SK-N-SH (cell line): ENCODE measurements around the gene TGFBI.
A peak's percentile ranks its signal among the peaks of the same experiment; 100 is the strongest.

ENCODE experiments used
- CTCF ChIP-seq: fragments of 200-600 bp; sonication (generic); IDR thresholded peaks from 2 replicates; pipeline ENCODE4 v1.6.1; 2017; ENCODE audit warnings: antibody characterized with exemption, mild to moderate bottlenecking, moderate library complexity
- EP300 ChIP-seq, 2 experiments: IDR thresholded peaks; 2 replicates each; pipeline versions ENCODE4 v1.4.0 to v1.6.1; 2012; ENCODE audit warnings: borderline replicate concordance in 1 of 2, low read depth in 1 of 2, low read length in 1 of 2
- EZH2phosphoT487 ChIP-seq: fragments of 200-600 bp; sonication (generic); IDR thresholded peaks from 2 replicates; pipeline ENCODE4 v1.6.1; 2017; ENCODE audit warnings: low read depth, mixed run types, mild to moderate bottlenecking, antibody characterized with exemption, moderate library complexity, borderline replicate concordance
- GABPA ChIP-seq: IDR thresholded peaks from 2 replicates; pipeline ENCODE4 v1.4.0; 2012; ENCODE audit warnings: low read depth, mild to moderate bottlenecking
- GATA2 ChIP-seq: sonication (generic); formaldehyde crosslinking; IDR thresholded peaks from 2 replicates; pipeline ENCODE4 v1.5.0; 2020; ENCODE audit warnings: mild to moderate bottlenecking, missing genetic modification reagents
- MEF2A ChIP-seq: IDR thresholded peaks from 2 replicates; pipeline ENCODE4 v1.4.0; 2012; ENCODE audit warnings: low read depth, borderline replicate concordance
- POLR2AphosphoS5 ChIP-seq: IDR thresholded peaks from 2 replicates; pipeline ENCODE4 v1.6.1; 2012; ENCODE audit warnings: low read depth, low read length
- RAD21 ChIP-seq: IDR thresholded peaks from 2 replicates; pipeline ENCODE4 v1.6.1; 2012; ENCODE audit warnings: mild to moderate bottlenecking, low read length
- SIN3A ChIP-seq: IDR thresholded peaks from 2 replicates; pipeline ENCODE4 v1.6.1; 2012; ENCODE audit warnings: low read depth, mild to moderate bottlenecking, low read length, moderate library complexity, borderline replicate concordance
- USF2 ChIP-seq: fragments of 150-350 bp; IDR thresholded peaks from 2 replicates; pipeline ENCODE4 v1.6.1; 2017; ENCODE audit warnings: antibody characterized with exemption, low read length, low read depth, borderline replicate concordance
- YY1 ChIP-seq: IDR thresholded peaks from 2 replicates; pipeline ENCODE4 v1.4.0; 2012; ENCODE audit warnings: low read depth, mild to moderate bottlenecking

GRCh38 chr5:136018814-136019783 is 9.7 kb upstream of the TGFBI start:
- peak; percentile 81 for TF ChIP-seq SIN3A
- peak; percentile 92 to 97 for TF ChIP-seq EP300 (IDR thresholded peaks at IDR 0.05; ENCODE audit: borderline replicate concordance in 1 of 2, low read depth in 1 of 2, low read length in 1 of 2)
- peak; percentile 96 for TF ChIP-seq POLR2AphosphoS5
- TF ChIP-seq EZH2phosphoT487: no peak
- TF ChIP-seq CTCF: peak; percentile 52
- TF ChIP-seq YY1: no peak
- 0 out of 2 replicates have a peak, but pooled peaks have one; percentile 29 for TF ChIP-seq GATA2 (CRISPR knock-in tag)
- TF ChIP-seq MEF2A: peak; percentile 67; the same call in 1 of the 2 replicates
- TF ChIP-seq GABPA: no peak; the same call in 1 of the 2 replicates
- TF ChIP-seq RAD21: peak; percentile 67
- TF ChIP-seq USF2: no peak
